Gastrocnemius medialis (tissue), 4 donors: ENCODE measurements around the gene ATG14.

Experiments used
- POLR2A ChIP-seq, 2 donors: fragments of 450-650 bp; IDR thresholded peaks; one replicate each; pipeline ENCODE4 v1.6.1; 2017; ENCODE audit warnings: antibody characterized with exemption in 2 of 2, mild to moderate bottlenecking in 2 of 2, moderate library complexity in 2 of 2
- TF ChIP-seq, protein P1 (sequence below), 5 experiments: fragments of 450-650 bp in 3 of 5; fragments of 200-600 bp in 2 of 5; sonication (generic) in 2 of 5; IDR thresholded peaks in 4 of 5; conservative IDR thresholded peaks in 1 of 5; 1 replicate in 4 of 5; 2 replicates in 1 of 5; pipeline ENCODE4 v1.5.1; 2016 to 2019; ENCODE audit warnings: antibody characterized with exemption in 5 of 5, mild to moderate bottlenecking in 3 of 5, moderate library complexity in 3 of 5

DNA sequence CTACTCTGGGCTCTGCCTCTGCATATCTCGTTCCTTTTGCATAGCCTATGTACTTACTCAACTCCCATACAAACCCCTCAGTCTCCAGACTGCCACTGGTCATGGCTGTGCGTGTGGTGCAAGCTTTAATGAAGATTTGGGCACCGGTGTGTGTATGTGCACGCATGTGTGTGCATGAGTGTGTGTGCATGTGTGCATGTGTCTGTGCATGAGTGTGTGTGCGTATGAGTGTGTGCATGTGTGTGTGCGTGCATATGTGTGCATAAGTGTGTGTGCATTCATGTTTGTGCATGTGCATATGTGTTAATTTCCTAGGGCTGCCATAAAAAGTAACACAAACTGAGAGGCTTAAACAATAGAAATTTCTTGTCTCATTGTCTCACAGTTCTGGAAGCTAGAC lies 45.9 kb upstream of the ATG14 start:
- TF ChIP-seq, protein P1, sequence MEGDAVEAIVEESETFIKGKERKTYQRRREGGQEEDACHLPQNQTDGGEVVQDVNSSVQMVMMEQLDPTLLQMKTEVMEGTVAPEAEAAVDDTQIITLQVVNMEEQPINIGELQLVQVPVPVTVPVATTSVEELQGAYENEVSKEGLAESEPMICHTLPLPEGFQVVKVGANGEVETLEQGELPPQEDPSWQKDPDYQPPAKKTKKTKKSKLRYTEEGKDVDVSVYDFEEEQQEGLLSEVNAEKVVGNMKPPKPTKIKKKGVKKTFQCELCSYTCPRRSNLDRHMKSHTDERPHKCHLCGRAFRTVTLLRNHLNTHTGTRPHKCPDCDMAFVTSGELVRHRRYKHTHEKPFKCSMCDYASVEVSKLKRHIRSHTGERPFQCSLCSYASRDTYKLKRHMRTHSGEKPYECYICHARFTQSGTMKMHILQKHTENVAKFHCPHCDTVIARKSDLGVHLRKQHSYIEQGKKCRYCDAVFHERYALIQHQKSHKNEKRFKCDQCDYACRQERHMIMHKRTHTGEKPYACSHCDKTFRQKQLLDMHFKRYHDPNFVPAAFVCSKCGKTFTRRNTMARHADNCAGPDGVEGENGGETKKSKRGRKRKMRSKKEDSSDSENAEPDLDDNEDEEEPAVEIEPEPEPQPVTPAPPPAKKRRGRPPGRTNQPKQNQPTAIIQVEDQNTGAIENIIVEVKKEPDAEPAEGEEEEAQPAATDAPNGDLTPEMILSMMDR (IDR thresholded peaks at IDR 0.05 in 4 of 5, conservative IDR thresholded peaks at IDR 0.05 in 1 of 5): no peak
- TF ChIP-seq POLR2A (IDR thresholded peaks at IDR 0.05): no peak
